AG10803 (cell line): ENCODE results near the gene SEMA6D.

Experiments used
- DNase-seq: peaks from one replicate; pipeline ENCODE4 v3.0.0; 2010; ENCODE audit warnings: low read depth
- H3K4me3 ChIP-seq: 2 replicates; pipeline ENCODE4 v1.5.1; 2011; ENCODE audit warnings: mild to moderate bottlenecking, low read length, control low read depth
- TF ChIP-seq, protein P1 (sequence below): conservative IDR thresholded peaks from 2 replicates; pipeline ENCODE4 v1.5.1; 2011; ENCODE audit warnings: mild to moderate bottlenecking, low read length, control low read depth, inconsistent platforms

Gene SEMA6D

DNA sequence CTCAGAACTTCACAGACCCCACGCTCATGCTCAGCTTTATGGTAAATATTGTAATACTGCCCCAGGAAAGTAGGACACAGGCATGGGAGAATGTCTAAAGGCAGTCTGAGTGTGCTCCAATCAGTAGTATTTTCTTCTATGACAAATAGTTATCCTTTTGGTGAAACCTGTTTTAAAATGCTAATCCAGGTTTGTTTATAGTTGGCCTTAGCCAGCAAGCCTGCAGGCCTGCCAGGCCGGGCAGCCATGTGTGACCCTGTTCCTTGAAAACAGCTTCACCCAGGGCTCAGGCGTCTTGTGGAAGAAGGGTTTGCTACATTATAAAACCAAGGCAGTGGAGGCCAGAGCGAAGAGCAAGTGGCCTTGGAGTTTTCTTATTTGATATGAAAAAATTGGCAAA lies 104.7 kb downstream of the SEMA6D start:
- no peak for DNase-seq
- H3K4me3 ChIP-seq, result no peak overlapping the region
- TF ChIP-seq, protein P1, sequence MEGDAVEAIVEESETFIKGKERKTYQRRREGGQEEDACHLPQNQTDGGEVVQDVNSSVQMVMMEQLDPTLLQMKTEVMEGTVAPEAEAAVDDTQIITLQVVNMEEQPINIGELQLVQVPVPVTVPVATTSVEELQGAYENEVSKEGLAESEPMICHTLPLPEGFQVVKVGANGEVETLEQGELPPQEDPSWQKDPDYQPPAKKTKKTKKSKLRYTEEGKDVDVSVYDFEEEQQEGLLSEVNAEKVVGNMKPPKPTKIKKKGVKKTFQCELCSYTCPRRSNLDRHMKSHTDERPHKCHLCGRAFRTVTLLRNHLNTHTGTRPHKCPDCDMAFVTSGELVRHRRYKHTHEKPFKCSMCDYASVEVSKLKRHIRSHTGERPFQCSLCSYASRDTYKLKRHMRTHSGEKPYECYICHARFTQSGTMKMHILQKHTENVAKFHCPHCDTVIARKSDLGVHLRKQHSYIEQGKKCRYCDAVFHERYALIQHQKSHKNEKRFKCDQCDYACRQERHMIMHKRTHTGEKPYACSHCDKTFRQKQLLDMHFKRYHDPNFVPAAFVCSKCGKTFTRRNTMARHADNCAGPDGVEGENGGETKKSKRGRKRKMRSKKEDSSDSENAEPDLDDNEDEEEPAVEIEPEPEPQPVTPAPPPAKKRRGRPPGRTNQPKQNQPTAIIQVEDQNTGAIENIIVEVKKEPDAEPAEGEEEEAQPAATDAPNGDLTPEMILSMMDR, result no peak
